ENCODE measurements around the gene LRRC37A3.
"Not testable (repeated sequence)": the region's sequence is repeated elsewhere in the genome, so short reads cannot be mapped to it uniquely, and the experiment has no call there.

Gene LRRC37A3

DNA sequence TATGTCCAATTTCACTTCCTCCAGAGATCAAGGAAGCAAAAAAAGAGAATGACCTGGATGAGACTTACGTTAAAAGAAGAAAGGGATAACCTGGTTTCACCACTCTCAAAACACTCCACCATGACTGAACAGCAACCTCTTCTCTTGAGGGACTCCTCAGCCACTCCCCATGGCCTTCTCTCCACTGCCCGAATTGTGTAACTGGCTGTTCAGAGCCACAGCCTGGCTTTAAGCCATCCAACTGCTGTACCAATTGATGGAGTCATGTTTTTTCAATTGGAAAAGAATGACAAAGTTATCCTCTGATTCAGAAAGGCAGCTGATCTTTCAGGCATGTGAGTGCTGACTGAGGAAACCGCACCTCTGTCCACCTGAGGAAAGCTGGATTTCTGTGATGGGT, 85.2 kb downstream of the LRRC37A3 start:
- DNase-seq (ENCODE audit: low read depth in 2 of 2) = not testable (repeated sequence)

DNA sequence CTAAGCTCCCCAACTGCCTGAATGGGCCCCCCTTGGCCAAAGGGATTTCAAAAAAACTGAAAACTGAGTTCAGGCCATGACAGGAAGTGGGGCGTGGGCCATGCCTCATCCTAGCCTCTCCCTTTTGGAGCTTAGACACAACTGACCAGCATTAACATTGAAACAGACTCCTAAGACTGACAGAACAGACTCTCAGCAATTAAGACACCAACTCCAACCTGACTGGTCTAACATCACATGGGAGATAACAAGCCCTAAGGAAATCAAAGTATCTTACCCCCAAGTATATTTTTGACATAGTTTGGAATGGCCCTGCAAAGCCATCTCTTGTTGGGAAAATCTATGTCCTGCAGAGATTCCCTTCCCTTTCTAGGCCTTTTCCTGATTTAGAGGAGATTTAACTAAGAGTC, 88.6 kb downstream of the LRRC37A3 start:
- not testable (repeated sequence) for DNase-seq (ENCODE audit: low read depth in 2 of 2)

DNA sequence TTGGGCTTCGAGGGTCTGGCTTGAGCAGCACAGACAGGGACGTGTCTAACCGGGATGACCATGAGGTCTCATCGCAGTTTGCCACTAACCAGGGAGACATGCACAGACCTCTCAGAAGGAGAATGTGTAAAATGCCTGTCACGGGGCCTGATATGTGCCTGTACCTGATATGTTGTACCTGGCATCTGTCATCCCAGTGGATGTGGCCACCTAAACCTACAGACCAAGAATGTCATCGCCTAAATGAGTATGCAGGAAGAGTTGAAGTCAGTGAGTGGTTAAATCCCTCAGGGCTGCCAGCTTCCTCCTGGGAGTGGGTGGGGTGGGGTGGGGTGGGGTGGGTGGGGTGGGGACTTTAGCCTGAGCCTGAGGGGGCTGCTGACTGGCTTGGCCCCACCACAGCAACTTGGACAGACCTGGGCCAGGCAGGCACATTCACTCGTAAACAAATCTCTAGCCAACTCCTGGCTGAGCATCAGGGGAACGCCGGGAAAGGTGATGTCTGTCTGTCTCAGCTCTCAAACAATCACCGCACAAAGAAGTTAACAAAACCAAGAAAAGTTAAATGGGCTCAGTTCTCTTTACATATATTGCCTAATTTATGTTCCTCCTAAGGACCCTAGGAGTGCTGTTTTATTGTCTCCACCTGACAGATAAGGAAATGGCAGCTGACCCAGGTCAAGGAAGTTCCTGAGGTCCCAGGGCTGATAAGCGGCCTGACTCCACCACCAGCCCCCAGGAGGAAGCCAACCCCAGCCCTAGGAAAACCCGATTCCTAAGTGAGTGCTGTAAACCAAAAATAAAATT, 89.3 kb downstream of the LRRC37A3 start:
- DNase-seq (ENCODE audit: low read depth in 2 of 2) = not testable (repeated sequence)

DNA sequence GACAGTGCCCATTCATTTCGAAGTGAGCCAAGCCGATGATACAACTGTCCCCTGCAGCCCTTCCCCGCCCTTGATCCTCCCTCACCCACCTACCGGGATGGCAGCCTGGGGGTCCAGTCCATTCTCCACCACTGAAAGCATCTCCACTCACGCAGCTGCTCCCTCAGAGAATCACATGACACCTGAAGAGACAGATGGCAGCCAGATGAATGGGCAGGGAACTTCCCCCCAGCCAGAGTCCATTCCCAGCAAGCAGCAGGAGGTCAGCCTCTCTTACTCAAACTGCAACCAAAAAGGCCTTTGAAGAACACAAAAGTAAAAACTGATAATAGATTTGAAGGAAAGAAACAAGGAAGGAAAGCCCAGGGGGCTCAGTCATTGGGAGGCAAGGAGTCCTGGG, 90.2 kb downstream of the LRRC37A3 start:
- not testable (repeated sequence) for DNase-seq (ENCODE audit: low read depth in 2 of 2)

DNA sequence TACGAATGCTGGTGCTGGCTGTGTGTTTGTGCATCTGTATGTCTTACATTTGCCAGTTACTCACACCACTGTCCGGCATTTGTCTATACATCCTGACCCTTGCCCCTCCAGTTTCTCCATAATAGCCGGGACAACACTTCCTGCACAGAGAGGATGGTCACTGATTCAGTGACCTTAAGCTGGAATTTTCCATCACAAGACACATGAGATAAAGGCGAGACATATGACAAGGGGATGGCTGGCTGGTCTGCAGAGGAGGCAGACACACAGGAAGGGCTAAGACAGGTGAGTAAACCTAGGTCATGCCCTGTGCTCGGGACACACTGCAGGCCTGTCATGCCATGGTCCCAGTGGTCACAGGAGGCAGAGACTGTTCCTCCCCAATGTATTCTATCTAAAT, 100.4 kb downstream of the LRRC37A3 start:
- not testable (repeated sequence) for DNase-seq (ENCODE audit: low read depth in 2 of 2)

DNA sequence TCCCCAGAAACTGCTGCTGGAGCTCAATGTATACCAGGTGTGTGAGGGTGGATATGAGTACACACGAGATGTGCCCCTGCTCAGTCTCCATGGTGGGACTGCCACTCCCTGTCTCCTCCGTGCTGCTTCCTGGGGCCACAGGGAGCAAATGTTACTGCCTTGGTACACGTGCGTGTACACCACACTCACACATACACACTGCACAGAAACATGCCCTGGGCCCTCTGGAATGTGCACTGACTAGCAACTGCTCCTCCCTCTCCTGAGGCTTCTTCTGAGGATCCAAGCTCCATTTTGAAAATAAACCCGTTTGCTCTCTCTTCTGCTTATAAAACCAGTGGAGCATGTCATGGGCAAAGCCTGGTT, 103.5 kb downstream of the LRRC37A3 start:
- not testable (repeated sequence) for DNase-seq (ENCODE audit: low read depth in 2 of 2)

DNA sequence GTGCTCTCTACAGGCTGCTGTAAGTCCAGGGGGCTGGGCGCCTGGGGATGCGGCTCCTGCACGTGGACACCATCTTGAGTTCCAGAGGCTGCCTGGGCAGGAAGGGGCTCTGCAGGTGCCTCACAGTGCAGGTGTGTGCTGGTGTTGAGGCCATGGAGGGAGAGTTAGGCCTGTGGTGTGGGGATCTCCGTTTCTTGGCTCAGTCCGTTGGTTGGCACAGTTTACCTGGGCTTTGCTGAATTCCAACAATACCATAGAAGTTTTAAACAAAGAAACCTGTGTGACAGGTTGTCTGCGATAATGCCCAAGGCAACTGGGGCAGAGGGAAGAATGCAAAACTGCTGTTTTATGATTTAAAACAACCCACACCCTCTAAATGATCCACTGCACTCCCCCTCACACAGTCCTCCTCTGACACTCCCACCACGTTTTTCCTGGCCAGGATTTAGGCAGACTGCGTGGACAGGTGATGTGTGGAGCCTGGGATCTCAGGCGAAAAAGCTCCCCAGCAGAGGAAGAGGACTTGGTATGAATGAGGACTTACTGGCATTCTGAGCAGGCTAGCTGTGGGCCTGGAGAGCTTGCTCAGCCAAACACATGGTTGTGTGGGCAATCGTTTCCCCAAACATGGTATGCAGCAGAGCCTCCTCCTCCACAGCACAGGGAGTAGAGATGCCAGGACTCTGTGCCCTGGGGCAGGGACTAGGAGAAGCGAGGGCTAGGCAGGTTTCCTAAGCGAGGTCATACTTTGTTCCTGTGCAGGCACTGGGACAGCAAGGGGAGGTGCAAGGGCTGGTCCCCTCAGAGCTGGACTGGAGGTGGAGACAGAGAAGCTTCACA, 104.1 kb downstream of the LRRC37A3 start:
- DNase-seq (ENCODE audit: low read depth in 2 of 2) = not testable (repeated sequence)

DNA sequence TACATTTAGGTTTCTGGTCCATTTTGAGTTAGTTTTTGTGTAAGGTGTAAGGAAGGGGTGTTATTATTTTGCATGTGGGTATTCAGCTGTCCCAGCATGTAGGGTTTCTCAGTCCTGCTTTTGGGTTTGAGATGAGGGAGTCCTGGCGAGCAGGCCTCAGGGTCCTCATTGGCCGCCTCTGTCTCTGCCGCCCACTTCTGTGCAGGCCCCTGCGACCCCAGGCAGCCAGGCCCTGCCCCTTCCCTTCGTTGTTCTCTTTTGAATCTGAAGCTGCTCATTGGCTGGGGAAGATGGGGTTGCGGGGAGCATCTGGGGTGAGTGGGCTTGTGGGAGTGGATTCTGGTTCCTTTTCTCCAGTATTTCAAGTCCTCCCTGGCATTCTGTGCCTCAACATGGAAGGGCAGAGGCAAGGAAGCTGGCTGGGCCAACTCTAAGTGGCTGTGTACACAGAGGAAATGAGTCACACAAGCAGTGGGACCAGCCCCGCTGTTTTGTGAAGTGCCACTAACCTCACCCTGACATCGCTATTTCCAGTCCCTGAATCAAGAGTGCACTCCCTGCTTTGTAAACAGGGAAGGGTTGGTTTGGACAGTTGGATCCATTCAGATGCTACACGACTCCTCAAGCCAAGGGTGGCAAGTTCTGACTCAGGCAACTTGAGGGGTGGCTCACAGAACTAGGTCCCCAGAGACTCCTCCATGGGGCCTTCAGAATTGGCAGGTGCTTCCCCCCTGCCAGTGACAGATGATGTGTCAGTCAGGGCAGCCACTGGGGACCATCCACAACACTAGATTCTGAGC, 110.9 kb downstream of the LRRC37A3 start:
- peak; percentile 23 to 33 for DNase-seq (ENCODE audit: low read depth in 2 of 2)

Data from stimulated activated CD4-positive, alpha-beta T cell treated with anti-CD3 and anti-CD28 coated beads, Interleukin-12 subunit alpha, Interleukin-12 subunit beta, amount 100 ng/mL, for 24 hours (primary cell).